HEK293T (cell line): ENCODE data around the gene NXPE3.

Experiments used
- BHLHE40 ChIP-seq: fragments of 450-650 bp; IDR thresholded peaks from 2 replicates; pipeline ENCODE4 v1.6.1; 2016; ENCODE audit warnings: mild to moderate bottlenecking, moderate library complexity, borderline replicate concordance
- ELF4 ChIP-seq: fragments of 450-650 bp; IDR thresholded peaks from 2 replicates; pipeline ENCODE4 v1.6.1; 2017; ENCODE audit warnings: antibody characterized with exemption
- FOXA1 ChIP-seq: fragments of 450-650 bp; IDR thresholded peaks from 2 replicates; pipeline ENCODE4 v1.6.1; 2016; ENCODE audit warnings: mild to moderate bottlenecking
- FOXK2 ChIP-seq: fragments of 450-650 bp; IDR thresholded peaks from 2 replicates; pipeline ENCODE4 v1.6.1; 2016; ENCODE audit warnings: mild to moderate bottlenecking
- FOXM1 ChIP-seq: fragments of 450-650 bp; IDR thresholded peaks from 2 replicates; pipeline ENCODE4 v1.6.1; 2017; ENCODE audit warnings: mild to moderate bottlenecking, borderline replicate concordance
- LEF1 ChIP-seq: fragments of 450-650 bp; IDR thresholded peaks from 2 replicates; pipeline ENCODE4 v1.6.1; 2017; ENCODE audit warnings: mild to moderate bottlenecking, borderline replicate concordance
- SP1 ChIP-seq: fragments of 450-650 bp; IDR thresholded peaks from 2 replicates; pipeline ENCODE4 v1.6.1; 2017
- SUZ12 ChIP-seq: fragments of 450-650 bp; IDR thresholded peaks from 2 replicates; pipeline ENCODE4 v1.6.1; 2016; ENCODE audit warnings: mild to moderate bottlenecking
- ZNF384 ChIP-seq: fragments of 450-650 bp; IDR thresholded peaks from 2 replicates; pipeline ENCODE4 v1.6.1; 2016

- TF ChIP-seq SUZ12 (no peak), ZNF384 (no peak), LEF1 (no peak), FOXK2 (no peak), FOXM1 (no peak), SP1 (no peak), ELF4 (no peak), FOXA1 (no peak), BHLHE40 (no peak)
Measured at GRCh38 chr3:101828276-101828675, 49.3 kb downstream of the NXPE3 start.
